Measurements from ENCODE around the gene PRR4.

PRR4 gene

GRCh38 chr12:10849425-10849878 lies at the start of gene PRR4:
Gene PRR4 (minus strand): TSS chr12:10849475. CDS start chr12:10849437, 38 bp downstream.
- peak; percentile 0 to 2 for DNase-seq

DNA sequence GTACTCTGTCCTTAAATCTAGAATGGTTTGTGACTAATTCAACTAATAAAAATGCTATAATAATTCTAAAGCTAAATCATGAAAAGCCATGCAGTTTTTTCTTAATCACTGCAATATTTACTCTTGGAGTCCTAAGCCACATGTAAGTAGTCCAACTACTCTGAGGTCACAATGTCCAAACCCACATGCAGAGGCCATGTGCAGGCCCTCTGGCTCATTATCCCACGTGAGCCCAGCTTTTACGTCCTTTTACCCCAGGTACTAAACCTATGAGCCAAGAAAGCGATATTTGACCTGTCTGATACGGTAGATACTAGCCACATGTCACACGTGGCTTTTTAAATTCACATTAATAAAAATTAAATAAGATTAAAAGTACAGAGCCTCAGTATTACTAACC lies 47.6 kb upstream of the PRR4 start:
- no peak for DNase-seq

GRCh38 chr12:10891937-10892336 lies 42.7 kb upstream of the PRR4 start:
- DNase-seq = no peak

- no peak for DNase-seq
Observed at GRCh38 chr12:10889226-10889625, 40.0 kb upstream of the PRR4 start.

DNA sequence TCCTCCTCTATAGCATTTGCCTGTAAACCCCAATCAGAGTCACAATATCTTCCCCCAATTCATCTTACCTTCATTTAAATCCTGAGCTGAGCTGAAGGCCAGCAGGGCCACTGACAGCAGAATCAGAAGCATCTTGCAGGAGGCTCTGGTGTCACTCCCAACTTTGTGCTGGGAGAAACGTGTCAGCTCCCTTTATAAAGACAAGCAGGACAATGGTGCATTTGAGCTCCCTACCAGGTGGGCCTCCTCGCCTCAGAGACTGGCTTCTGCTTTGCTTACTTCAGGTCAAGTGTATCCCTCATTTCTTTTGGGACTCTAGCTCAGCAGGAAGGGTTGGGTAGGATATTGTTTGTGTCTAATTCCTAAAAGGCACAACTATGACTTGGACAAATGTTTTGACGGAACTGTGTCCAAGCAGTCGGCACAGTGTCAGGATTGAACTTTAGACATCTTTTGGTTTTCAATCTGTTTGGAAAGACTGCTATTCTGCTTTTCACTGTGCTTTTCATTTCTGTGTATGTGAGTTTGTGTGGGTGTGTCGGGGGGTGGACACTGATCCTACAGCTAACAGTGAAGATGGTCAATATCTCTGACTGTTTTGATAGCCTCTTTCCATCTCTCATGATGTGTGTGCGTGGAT lies 34.9 kb upstream of the PRR4 start, which contains the start of gene PRH1:
PRH1 (minus strand) TSS at position 170 of the 640 bp plus-strand sequence; CDS start at position 132, 38 bp downstream.
- DNase-seq = no peak

DNA sequence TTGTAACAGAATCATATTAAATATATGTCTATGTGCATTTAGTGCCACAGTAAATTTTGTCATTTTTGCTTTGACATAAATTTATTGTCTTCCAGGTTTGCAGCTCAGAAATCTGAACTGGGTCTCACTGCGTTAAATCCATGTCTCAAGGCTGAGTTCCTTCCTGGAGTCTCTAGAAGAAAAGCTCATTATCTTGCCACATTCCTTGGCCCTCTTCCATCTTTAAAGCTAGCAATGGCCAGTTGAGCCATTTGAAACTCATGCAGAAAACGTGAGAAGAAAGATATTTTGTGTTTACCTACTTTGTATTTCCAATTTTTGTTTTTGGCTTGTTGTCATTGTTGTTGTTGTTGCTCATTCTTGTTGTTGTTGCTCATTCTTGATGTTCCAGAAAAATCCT lies 24.1 kb upstream of the PRR4 start:
- no peak for DNase-seq

DNA sequence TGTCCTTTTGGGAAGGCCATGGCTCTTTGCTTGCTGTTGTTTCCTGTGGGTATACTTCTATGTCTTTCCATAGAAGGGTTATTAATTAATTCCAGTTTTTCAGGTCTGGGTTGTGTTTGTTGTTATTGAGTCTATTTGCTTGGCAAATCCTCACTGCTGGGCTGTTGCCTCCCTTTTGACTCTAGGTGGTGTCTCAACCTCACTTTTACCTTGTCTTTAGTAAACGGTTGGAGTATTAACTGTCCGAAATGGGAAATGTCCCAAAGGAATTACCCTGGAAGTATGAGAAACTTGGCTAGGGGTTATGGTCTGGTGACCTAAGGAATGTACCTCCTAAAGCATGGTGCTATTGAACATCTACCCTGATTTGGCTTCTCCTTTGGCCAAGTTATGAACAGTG lies 18.1 kb upstream of the PRR4 start:
- no peak for DNase-seq

DNA sequence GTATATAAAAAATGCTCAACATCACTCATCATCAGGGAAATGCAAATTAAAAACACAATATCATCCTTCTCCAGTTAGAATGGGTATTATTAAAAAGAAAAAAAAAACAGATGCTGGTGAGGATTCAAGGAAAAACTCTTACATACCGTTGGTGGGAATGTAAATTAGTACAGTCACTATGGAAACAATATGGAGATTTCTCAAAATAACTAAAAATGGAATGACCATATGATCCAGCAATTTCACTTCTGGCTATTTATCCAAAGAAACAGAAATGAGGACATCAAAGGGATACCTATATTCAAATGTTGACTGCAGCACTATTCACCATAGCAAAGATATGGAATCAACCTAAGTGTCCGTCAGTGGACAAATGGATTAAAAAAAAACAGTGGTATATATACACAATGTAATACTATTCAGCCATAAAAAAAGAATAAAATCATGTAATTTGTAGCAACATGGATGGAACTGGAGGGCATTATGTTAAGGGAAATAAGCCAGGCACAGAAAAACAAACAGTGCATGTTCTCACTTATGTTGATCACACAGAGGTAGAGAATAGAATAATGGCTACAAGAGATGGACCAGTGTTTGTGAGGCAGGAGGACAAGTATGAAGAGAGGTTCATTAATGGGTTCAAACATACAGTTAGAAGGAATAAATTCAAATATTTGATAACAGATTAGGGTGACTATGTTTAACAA lies 14.4 kb upstream of the PRR4 start:
- DNase-seq = no peak

- DNase-seq = no peak
Observed at GRCh38 chr12:10861366-10861765, 12.1 kb upstream of the PRR4 start.

GRCh38 chr12:10855807-10856206 lies 6.5 kb upstream of the PRR4 start:
- no peak for DNase-seq

DNA sequence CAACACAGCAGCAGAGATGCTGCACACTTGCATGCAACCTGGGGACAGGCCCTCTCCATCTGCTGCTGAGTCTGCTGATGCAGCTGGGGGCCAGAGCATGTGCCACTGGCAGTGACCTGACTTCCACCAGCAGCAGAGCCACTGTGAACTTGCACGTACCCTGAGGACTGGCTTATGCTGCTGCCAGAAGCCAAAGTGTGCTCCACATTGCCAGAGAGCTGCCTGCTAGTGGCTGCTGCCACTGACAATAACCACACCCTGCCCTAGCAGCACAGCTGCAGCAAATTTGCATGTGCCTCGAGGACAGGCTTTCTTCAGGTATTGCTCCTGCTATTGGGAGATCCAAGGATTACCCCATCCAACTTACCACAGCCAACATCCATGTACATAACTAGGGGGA lies 4.5 kb upstream of the PRR4 start:
- DNase-seq = no peak

DNA sequence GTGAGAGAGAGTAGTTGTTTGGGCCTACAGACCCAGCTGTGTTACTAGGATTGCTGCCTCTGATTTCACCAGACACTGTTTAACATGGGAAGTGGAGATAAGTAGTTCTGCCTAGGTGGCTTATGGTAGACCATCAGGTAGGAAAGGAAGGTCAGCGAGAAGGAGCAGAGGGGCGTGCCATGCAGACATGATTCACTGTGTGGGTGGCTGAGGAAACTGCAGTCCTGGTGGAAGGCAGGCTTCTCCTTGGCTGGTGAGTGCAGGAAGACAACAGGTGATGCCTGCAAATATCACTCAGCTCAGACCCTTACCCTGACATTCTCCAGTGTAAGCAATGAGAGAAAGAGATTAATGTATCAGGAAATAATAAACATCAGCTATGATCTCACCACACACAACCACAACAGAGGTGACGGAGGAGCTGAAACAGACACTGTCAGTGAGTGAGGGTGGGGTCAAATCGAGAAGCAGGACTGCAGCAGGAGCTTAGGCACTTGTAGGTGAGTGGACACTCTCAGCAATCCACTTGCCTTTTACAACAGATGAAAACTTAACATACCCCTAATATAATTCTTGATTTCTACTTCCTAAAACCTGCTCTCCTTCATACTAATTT lies 2.1 kb upstream of the PRR4 start:
- DNase-seq = no peak

DNA sequence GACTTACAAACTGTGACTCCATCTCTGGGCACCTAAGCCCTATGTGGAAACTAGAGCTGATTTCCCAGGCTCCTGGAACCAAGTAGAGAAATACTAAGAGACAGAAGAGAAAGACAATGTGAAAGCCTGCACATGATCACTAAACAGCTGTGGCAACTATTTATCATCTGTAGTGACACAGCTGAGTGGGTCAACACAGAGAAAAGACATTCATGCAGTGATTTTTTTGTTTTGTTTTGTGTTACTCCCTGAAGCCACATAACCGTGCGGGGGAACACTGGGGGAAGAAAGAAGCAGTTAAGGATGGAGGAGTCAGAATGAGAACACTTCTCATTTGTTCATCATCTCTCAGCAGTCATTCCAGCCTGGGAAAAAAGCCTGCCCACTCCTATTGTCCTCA lies 1.5 kb downstream of the PRR4 start:
- no peak for DNase-seq

DNA sequence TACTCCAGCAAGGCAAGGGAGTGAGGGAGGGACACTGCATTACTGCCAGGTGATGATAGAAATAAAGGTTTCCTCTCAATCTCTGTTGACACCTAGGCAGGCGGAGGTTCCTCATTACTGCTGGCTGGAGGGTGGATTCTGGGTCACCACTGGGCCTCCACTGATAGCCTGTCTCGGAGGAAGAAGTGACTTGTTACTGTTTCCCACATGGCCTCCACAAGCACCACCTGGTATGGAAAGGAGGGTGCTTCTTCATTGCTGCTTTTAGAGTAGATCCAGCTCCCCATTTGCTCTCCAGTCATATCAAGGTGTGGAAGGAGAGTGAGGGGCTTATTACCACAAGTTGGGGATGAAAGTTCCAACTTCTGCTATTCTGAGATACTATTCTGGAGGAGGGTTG lies 6.4 kb downstream of the PRR4 start:
- no peak for DNase-seq

DNA sequence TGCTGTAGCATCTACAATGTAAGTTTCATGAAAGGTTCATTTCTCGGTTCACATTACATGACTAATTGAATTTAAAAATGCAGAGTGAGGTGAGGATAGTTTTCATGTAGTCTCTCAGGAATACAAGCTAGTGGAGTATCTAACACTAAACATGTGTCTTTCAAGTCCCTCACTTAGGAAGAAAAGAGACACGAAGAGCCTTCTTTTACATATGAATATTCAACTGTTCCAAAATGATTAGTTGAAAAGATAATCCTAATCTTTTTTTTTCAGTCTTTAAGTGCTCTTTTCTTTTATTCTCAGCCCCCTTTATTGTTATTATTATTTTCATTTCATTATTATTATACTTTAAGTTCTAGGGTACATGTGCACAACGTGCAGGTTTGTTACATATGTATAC lies 10.8 kb downstream of the PRR4 start:
- DNase-seq = no peak

- DNase-seq = no peak
Observed at GRCh38 chr12:10829994-10830393, 19.3 kb downstream of the PRR4 start.

DNA sequence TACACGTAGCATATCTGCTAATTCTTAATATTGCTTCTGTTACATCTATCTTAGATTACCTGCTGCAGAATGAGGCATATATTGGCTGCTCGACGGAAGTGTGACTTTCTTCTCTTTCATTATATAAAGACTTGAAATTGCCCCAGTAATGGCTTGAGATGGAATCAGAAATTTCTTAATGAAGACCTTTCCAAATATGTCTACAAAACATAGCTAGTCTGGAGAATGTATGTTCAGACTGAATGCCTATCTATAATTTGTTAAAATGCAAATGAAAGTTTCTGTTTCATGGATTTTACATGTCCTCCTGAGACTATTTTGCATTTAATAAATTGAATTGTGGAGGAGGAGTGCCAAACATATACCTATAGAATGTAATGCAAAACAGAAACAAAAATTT lies 23.0 kb downstream of the PRR4 start, which contains the start of gene TAS2R10:
TAS2R10 (minus strand) TSS at position 101 of the 400 bp plus-strand sequence; CDS start at position 12, 89 bp downstream.
- DNase-seq = no peak

GRCh38 chr12:10824957-10825356 lies 24.3 kb downstream of the PRR4 start:
- no peak for DNase-seq

GRCh38 chr12:10811883-10812536 lies 37.3 kb downstream of the PRR4 start:
- DNase-seq = no peak

DNA sequence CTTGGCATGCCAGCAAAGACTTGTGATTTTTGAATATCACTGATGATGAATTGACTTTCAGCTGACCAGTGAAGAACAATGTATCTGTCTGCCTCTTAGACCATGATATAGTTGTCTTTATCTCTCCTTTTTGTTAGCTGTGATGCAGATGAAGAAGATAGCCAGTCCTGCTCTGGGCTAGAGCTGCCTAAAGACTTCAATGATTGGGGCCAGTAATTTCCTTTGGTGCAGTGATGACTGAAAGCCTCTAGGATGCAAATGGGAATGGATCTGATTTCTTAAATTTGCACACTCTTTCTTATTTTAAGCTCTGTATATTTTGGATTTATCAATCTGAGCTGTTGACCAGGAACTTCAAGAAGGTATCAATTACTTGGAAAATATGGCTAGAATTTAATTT lies 39.2 kb downstream of the PRR4 start, which contains the start of gene TAS2R9:
TAS2R9 (minus strand) TSS at position 101 of the 400 bp plus-strand sequence; CDS start at position 8, 93 bp downstream.
- no peak for DNase-seq

DNA sequence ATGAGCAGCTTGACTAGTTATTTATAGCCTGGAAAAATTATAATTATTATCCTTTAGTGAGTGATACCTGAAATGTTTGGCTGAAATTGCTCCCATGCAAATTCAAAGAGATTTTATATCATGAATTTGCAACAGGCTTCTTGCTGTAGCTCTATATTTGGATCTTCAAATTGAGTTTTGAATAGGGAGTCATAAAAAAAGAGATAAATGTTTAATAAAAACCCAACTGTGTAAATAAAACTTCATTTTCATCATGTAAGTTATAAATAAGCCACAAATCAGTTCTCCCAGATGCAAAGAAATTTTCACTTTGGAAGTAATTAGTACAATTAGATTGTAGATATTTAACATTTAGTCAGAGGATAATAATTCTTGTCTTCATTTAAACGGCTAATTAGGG lies 42.1 kb downstream of the PRR4 start, which contains the start of gene TAS2R8:
TAS2R8 (minus strand) TSS at position 101 of the 400 bp plus-strand sequence. CDS start 306 bp downstream, outside the sequence.
- DNase-seq = no peak

GRCh38 chr12:10802587-10802986 lies 46.7 kb downstream of the PRR4 start, which contains the start of gene TAS2R7:
Gene TAS2R7 (minus strand): TSS chr12:10802627. CDS start chr12:10802570, 57 bp downstream.
- DNase-seq = no peak

- DNase-seq = no peak
Observed at GRCh38 chr12:10801741-10802140, 47.5 kb downstream of the PRR4 start.

Data from Kasumi-1 (cell line).